A549 (cell line): ENCODE results near the gene AFF3. TPM values are rescaled to one million over a fixed set of nuclear protein-coding genes. Genes with fewer than 3 reads are reported as not detected.

ENCODE experiments used
- ATAC-seq, 2 experiments: fragments of 200-7000 bp in 1 of 2; fragments of >200 bp in 1 of 2; cut with Nextera tagmentation in 1 of 2; cut with Tn5 transposase in 1 of 2; 3 replicates each; pipeline versions ENCODE4 v1.8.0 to v1.9.1; 2018 to 2020; ENCODE audit warnings: mild to moderate bottlenecking in 1 of 2, moderate library complexity in 1 of 2
- CTCF ChIA-PET: fragments of 300-600 bp; sonication (Branson Sonifier 250); formaldehyde crosslinking; extraction: SDS; loops from one replicate; lab custom pipeline; 2021; ENCODE audit warnings: antibody characterized with exemption, inconsistent platforms; lab: Yijun Ruan, JAX
- POLR2A ChIA-PET: fragments of 350-600 bp; formaldehyde crosslinking; extraction: SDS; loops from one replicate; lab custom pipeline; 2021; ENCODE audit warnings: antibody characterized with exemption, inconsistent platforms; lab: Yijun Ruan, JAX
- DNase-seq, 2 experiments: peaks; one replicate each; pipeline versions ENCODE4 v3.0.0 to v3.0.0-alpha.2; 2011 to 2016; ENCODE audit warnings: low read depth in 1 of 2, low spot score in 1 of 2
- FAIRE-seq: peaks from 2 replicates; lab custom pipeline; 2011; peaks lifted over from hg19 to GRCh38; lab: Jason Lieb, UNC
- H3K27ac ChIP-seq, 2 experiments: fragments of >200 bp; sonication (Bioruptor Twin); formaldehyde crosslinking; 3 replicates each; pipeline ENCODE4 v1.5.1; 2016 to 2017
- H3K4me1 ChIP-seq: fragments of >200 bp; sonication (Bioruptor Twin); formaldehyde crosslinking; 3 replicates; pipeline ENCODE4 v1.6.1; 2016
- H3K4me2 ChIP-seq: fragments of >200 bp; sonication (Bioruptor Twin); formaldehyde crosslinking; 3 replicates; pipeline ENCODE4 v1.6.1; 2016
- H3K4me3 ChIP-seq: fragments of >200 bp; sonication (Bioruptor Twin); formaldehyde crosslinking; 3 replicates; pipeline ENCODE4 v1.5.1; 2016
- H3K9me3 ChIP-seq: fragments of >200 bp; sonication (Bioruptor Twin); formaldehyde crosslinking; 3 replicates; pipeline ENCODE4 v1.6.1; 2016
- ATOH8 ChIP-seq: fragments of 250-450 bp; sonication (Bioruptor Pico); IDR thresholded peaks from 2 replicates; pipeline ENCODE4 v1.5.0; 2020; ENCODE audit warnings: low read depth, mild to moderate bottlenecking, moderate library complexity
- BCL3 ChIP-seq: fragments of >200 bp; sonication (Bioruptor Twin); formaldehyde crosslinking; IDR thresholded peaks from 3 replicates; pipeline ENCODE4 v1.6.1; 2016
- BHLHE40 ChIP-seq: IDR thresholded peaks from 2 replicates; pipeline ENCODE4 v1.6.1; 2012; ENCODE audit warnings: low read depth, low read length, inconsistent platforms
- CBX8 ChIP-seq: fragments of 200-600 bp; sonication (generic); IDR thresholded peaks from 2 replicates; pipeline ENCODE4 v1.6.1; 2016
- E2F6 ChIP-seq: IDR thresholded peaks from 2 replicates; pipeline ENCODE4 v1.6.1; 2012; ENCODE audit warnings: low read depth, borderline replicate concordance
- EHMT2 ChIP-seq: fragments of 200-600 bp; sonication (generic); IDR thresholded peaks from 2 replicates; pipeline ENCODE4 v1.6.1; 2016; ENCODE audit warnings: antibody characterized with exemption, low read depth, mild to moderate bottlenecking, moderate library complexity
- ELK1 ChIP-seq: fragments of 150-350 bp; IDR thresholded peaks from 2 replicates; pipeline ENCODE4 v1.6.1; 2014; ENCODE audit warnings: low read depth, mild to moderate bottlenecking, low read length
- FOSB ChIP-seq: fragments of 250-450 bp; sonication (Bioruptor Pico); IDR thresholded peaks from 2 replicates; pipeline ENCODE4 v1.5.0; 2020; ENCODE audit warnings: mild to moderate bottlenecking, moderate library complexity
- FOXS1 ChIP-seq: fragments of 250-450 bp; sonication (Bioruptor Pico); IDR thresholded peaks from 2 replicates; pipeline ENCODE4 v1.5.0; 2020; ENCODE audit warnings: mild to moderate bottlenecking, moderate library complexity
- GATA3 ChIP-seq: IDR thresholded peaks from 2 replicates; pipeline ENCODE4 v1.6.1; 2012; ENCODE audit warnings: borderline replicate concordance
- HDAC2 ChIP-seq: fragments of 200-600 bp; sonication (generic); IDR thresholded peaks from 2 replicates; pipeline ENCODE4 v1.6.1; 2016
- HES2 ChIP-seq: fragments of >200 bp; sonication (Bioruptor Twin); formaldehyde crosslinking; IDR thresholded peaks from 2 replicates; pipeline ENCODE4 v1.6.1; 2016
- JUN ChIP-seq, 2 experiments: fragments of >200 bp; sonication (Bioruptor Twin); formaldehyde crosslinking; IDR thresholded peaks; 2 replicates in 1 of 2; 3 replicates in 1 of 2; pipeline ENCODE4 v1.6.1; 2016 to 2017
- JUNB ChIP-seq: fragments of >200 bp; sonication (Bioruptor Twin); formaldehyde crosslinking; IDR thresholded peaks from 2 replicates; pipeline ENCODE4 v1.6.1; 2016
- KDM1A ChIP-seq: fragments of 200-600 bp; sonication (generic); IDR thresholded peaks from 2 replicates; pipeline ENCODE4 v1.6.1; 2016; ENCODE audit warnings: low read depth, mild to moderate bottlenecking
- KDM5A ChIP-seq: fragments of 200-600 bp; sonication (generic); IDR thresholded peaks from 2 replicates; pipeline ENCODE4 v1.6.1; 2016; ENCODE audit warnings: antibody characterized with exemption, mild to moderate bottlenecking
- MAFK ChIP-seq: fragments of 450-650 bp; IDR thresholded peaks from 2 replicates; pipeline ENCODE4 v1.6.1; 2014; ENCODE audit not compliant: partially characterized antibody
- NFE2L2 ChIP-seq: fragments of 150-350 bp; conservative IDR thresholded peaks from 2 replicates; pipeline ENCODE4 v1.6.1; 2014; ENCODE audit warnings: low read length
- NPAS2 ChIP-seq: fragments of 250-450 bp; sonication (Bioruptor Pico); IDR thresholded peaks from 2 replicates; pipeline ENCODE4 v1.8.0; 2022; ENCODE audit warnings: mild to moderate bottlenecking, moderate library complexity, borderline replicate concordance
- PHF8 ChIP-seq: fragments of 200-600 bp; sonication (generic); IDR thresholded peaks from 2 replicates; pipeline ENCODE4 v1.6.1; 2016; ENCODE audit warnings: low read depth, mild to moderate bottlenecking, antibody characterized with exemption, moderate library complexity, borderline replicate concordance
- POLR2A ChIP-seq: IDR thresholded peaks from 2 replicates; pipeline ENCODE4 v1.6.1; 2012; ENCODE audit warnings: mild to moderate bottlenecking, low read length
- RAD21 ChIP-seq, 2 experiments: fragments of >200 bp in 1 of 2; sonication (Bioruptor Twin) in 1 of 2; formaldehyde crosslinking in 1 of 2; IDR thresholded peaks in 1 of 2; conservative IDR thresholded peaks in 1 of 2; 2 replicates in 1 of 2; 3 replicates in 1 of 2; pipeline ENCODE4 v1.6.1; 2012 to 2018; ENCODE audit warnings: inconsistent platforms in 1 of 2
- RARB ChIP-seq: fragments of 250-450 bp; sonication (Bioruptor Pico); IDR thresholded peaks from 2 replicates; pipeline ENCODE4 v1.8.0; 2021; ENCODE audit warnings: mild to moderate bottlenecking, moderate library complexity
- RCOR1 ChIP-seq: fragments of 150-350 bp; IDR thresholded peaks from 2 replicates; pipeline ENCODE4 v1.6.1; 2014; ENCODE audit warnings: antibody characterized with exemption, low read length, low read depth
- SMC3 ChIP-seq: fragments of >200 bp; sonication (Bioruptor Twin); formaldehyde crosslinking; IDR thresholded peaks from 3 replicates; pipeline ENCODE4 v1.6.1; 2018; ENCODE audit warnings: inconsistent platforms
- TFCP2L1 ChIP-seq: fragments of 250-450 bp; sonication (Bioruptor Pico); IDR thresholded peaks from 2 replicates; pipeline ENCODE4 v1.5.0; 2021; ENCODE audit warnings: mild to moderate bottlenecking
- TP53 ChIP-seq: fragments of 250-450 bp; sonication (Bioruptor Pico); IDR thresholded peaks from 2 replicates; pipeline ENCODE4 v1.5.0; 2021; ENCODE audit warnings: mild to moderate bottlenecking, moderate library complexity
- USF2 ChIP-seq: fragments of 450-650 bp; IDR thresholded peaks from 2 replicates; pipeline ENCODE4 v1.6.1; 2014; ENCODE audit warnings: antibody characterized with exemption
- ZFP36 ChIP-seq: fragments of 450-650 bp; IDR thresholded peaks from 2 replicates; pipeline ENCODE4 v1.6.1; 2014; ENCODE audit warnings: borderline replicate concordance; ENCODE audit not compliant: partially characterized antibody
- ZNF302 ChIP-seq: fragments of 250-450 bp; sonication (Bioruptor Pico); IDR thresholded peaks from 2 replicates; pipeline ENCODE4 v1.9.0; 2021; ENCODE audit warnings: inconsistent platforms, mild to moderate bottlenecking, moderate library complexity
- ZSCAN20 ChIP-seq: fragments of 250-450 bp; sonication (Bioruptor Pico); IDR thresholded peaks from 2 replicates; pipeline ENCODE4 v1.8.0; 2022; ENCODE audit warnings: mild to moderate bottlenecking, moderate library complexity
- WGBS: methylation state at CpG from one replicate; pipeline ENCODE4 v1.1.6; 2017; ENCODE audit errors: missing lambda C conversion rate; 5-methylcytosine and 5-hydroxymethylcytosine counted together
- polyA plus RNA-seq, 4 experiments: library from polyadenylated mRNA; depleted of rRNA in 3 of 4; stranded (reverse); fragments of >200 nt; fragmentation: RNase III in 1 of 4; extraction: RNeasy Plus Mini Kit Qiagen cat#74134 plus additional on column Dnase treatment in 1 of 4; gene quantifications; 2 replicates in 3 of 4; 3 replicates in 1 of 4; pipeline ENCODE4 v1.2.3, GENCODE V29; 2011 to 2017

Gene AFF3
- polyA plus RNA-seq, 2 of the 4 experiments (the other 2 are of a cell fraction), result not detected

GRCh38 chr2:100064165-100064564 lies 78.2 kb downstream of the AFF3 start:
- no peak for ATAC-seq
- FAIRE-seq, result no peak
- CTCF ChIA-PET, result no interaction called here

GRCh38 chr2:100063459-100063953 lies 78.9 kb downstream of the AFF3 start:
- 71% methylated on average over 5 of the region's 5 CpGs for WGBS
- Histone ChIP-seq H3K4me2 (no peak overlapping the region), H3K4me1 (no peaks in the 10 kb centered on the region), H3K27ac (no peak overlapping the region), H3K9me3 (peaks cover 11% of the 10 kb centered on the region; the same call in 1 of the 3 replicates), H3K4me3 (no peak overlapping the region)
- TF ChIP-seq HES2 (no peak), USF2 (no peak), KDM1A (no peak), CBX8 (no peak), RCOR1 (no peak), ELK1 (no peak), GATA3 (no peak), JUNB (no peak), SMC3 (no peak), NPAS2 (no peak)
- FAIRE-seq, result no peak
- DNase-seq, result no peak
- no peak for ATAC-seq
- POLR2A ChIA-PET, result no interaction called here
- CTCF ChIA-PET, result no interaction called here

More at GRCh38 chr2:100064165-100064564, 78.2 kb downstream of the AFF3 start:
- peaks cover 11% of the 10 kb centered on the region; the same call in 1 of the 3 replicates for H3K9me3 ChIP-seq
- TF ChIP-seq ATOH8 (no peak), BCL3 (no peak), POLR2A (no peak), MAFK (no peak), BHLHE40 (no peak), ZNF302 (CRISPR knock-in tag) (no peak), RAD21 (conservative IDR thresholded peaks at IDR 0.05 in 1 of 2, IDR thresholded peaks at IDR 0.05 in 1 of 2) (no peak), TP53 (CRISPR knock-in tag) (no peak), CBX8 (no peak), TFCP2L1 (no peak), HDAC2 (no peak), JUN (IDR thresholded peaks at IDR 0.05) (no peak), JUNB (no peak), FOSB (CRISPR knock-in tag) (no peak), ZSCAN20 (no peak)
- no peaks in the 10 kb centered on the region for H3K4me1 ChIP-seq
- DNase-seq, result no peak
- H3K4me2 ChIP-seq, result no peak overlapping the region
- no peak overlapping the region for H3K27ac ChIP-seq
- no peak overlapping the region for H3K4me3 ChIP-seq
- POLR2A ChIA-PET, result no interaction called here
- WGBS, result 18% methylated on average over 2 of the region's 2 CpGs

- Histone ChIP-seq H3K4me1 (no peaks in the 10 kb centered on the region), H3K9me3 (peaks cover 11% of the 10 kb centered on the region; the same call in 1 of the 3 replicates), H3K4me3 (no peak overlapping the region), H3K27ac (no peak overlapping the region), H3K4me2 (no peak overlapping the region)
- DNase-seq (no peak), FAIRE-seq (no peak), ATAC-seq (no peak)
- ChIA-PET POLR2A (no interaction called here), CTCF (no interaction called here)
- WGBS, result 41% methylated on average over 5 of the region's 5 CpGs
- TF ChIP-seq NPAS2 (no peak), BCL3 (no peak), ZFP36 (no peak), EHMT2 (no peak), FOXS1 (no peak), HDAC2 (no peak), ZNF302 (CRISPR knock-in tag) (no peak), NFE2L2 (no peak), RARB (CRISPR knock-in tag) (no peak), E2F6 (no peak), KDM5A (no peak), RAD21 (conservative IDR thresholded peaks at IDR 0.05 in 1 of 2, IDR thresholded peaks at IDR 0.05 in 1 of 2) (no peak), PHF8 (no peak)
Measured at GRCh38 chr2:100062336-100062735, 80.1 kb downstream of the AFF3 start.
